Measurements from ENCODE around the gene ZFP1. TPM values are rescaled to one million over a fixed set of nuclear protein-coding genes. Genes with fewer than 3 reads are reported as not detected.

The ZFP1 gene
- total and polyA plus RNA-seq, 3 donors from 2014 or later, result 12.3 to 14.6 (median 14.0) TPM

DNA sequence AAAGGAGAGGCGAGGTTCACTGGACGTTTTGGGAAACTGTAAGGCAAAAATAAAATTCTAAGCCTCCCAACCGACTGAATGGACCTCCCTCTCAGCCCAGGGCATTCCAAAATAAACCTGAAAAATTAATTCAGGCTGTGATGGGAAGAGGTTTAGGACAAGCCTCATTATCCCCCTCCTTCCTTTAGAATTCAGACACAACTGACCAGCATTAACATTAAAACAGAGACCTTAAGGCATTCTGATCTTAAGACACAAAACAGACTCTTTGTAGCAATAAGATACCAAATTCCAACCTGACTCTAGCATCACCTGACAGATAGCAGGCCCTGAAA, 31.4 kb upstream of the ZFP1 start:
- no peak overlapping the region for H3K4me3 ChIP-seq
- H3K9me3 ChIP-seq, result no peaks in the 10 kb centered on the region
- WGBS, 2 donors, result 26 to 48% methylated on average over 3 of the region's 3 CpGs
- no peaks in the 10 kb centered on the region for H3K36me3 ChIP-seq (ENCODE audit: low read depth, missing control alignments)
- H3K27me3 ChIP-seq, result no peaks in the 10 kb centered on the region
- H3K4me1 ChIP-seq, result peaks cover 10% of the 10 kb centered on the region
- no peak for DNase-seq
- TF ChIP-seq, protein P1, sequence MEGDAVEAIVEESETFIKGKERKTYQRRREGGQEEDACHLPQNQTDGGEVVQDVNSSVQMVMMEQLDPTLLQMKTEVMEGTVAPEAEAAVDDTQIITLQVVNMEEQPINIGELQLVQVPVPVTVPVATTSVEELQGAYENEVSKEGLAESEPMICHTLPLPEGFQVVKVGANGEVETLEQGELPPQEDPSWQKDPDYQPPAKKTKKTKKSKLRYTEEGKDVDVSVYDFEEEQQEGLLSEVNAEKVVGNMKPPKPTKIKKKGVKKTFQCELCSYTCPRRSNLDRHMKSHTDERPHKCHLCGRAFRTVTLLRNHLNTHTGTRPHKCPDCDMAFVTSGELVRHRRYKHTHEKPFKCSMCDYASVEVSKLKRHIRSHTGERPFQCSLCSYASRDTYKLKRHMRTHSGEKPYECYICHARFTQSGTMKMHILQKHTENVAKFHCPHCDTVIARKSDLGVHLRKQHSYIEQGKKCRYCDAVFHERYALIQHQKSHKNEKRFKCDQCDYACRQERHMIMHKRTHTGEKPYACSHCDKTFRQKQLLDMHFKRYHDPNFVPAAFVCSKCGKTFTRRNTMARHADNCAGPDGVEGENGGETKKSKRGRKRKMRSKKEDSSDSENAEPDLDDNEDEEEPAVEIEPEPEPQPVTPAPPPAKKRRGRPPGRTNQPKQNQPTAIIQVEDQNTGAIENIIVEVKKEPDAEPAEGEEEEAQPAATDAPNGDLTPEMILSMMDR (IDR thresholded peaks at IDR 0.05), result no peak
- no peak for TF ChIP-seq POLR2A (IDR thresholded peaks at IDR 0.05)
- no peak overlapping the region for H3K27ac ChIP-seq
- intact Hi-C loops (cut with DNase I; ENCODE audit: low total_unique reads), result no loop called here

DNA sequence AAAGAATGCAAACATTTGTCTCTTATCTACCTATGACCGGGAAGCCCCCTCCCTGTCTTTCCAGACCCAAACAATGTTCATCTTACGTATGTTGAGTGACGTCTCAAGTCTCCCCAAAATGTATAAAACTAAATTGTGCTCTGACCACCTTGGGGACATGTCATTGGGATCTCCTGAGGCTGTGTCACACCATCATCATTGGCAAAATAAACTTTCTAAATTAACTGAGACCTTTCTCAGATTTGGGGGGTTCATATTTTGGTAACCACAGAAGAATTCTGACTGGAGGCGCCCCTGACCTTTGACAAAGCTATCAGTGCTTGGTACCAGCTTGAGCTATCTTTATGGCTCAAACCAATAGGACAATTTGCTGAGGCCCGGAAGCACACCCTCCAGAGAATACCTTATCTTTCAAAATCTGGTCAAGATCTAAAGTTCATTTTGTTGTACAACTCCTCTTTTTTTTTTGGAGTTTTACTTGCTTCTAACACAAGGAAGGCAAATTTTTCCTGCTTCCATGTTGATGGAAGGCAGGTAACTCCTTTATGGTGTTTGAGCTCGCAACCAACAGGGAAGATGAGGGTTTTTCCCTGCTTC, 29.3 kb upstream of the ZFP1 start:
- Histone ChIP-seq H3K27ac (no peak overlapping the region), H3K36me3 (ENCODE audit: low read depth, missing control alignments) (no peaks in the 10 kb centered on the region), H3K4me3 (no peak overlapping the region), H3K4me1 (peaks cover 3% of the 10 kb centered on the region), H3K9me3 (no peaks in the 10 kb centered on the region), H3K27me3 (no peaks in the 10 kb centered on the region)
- TF ChIP-seq, protein P1 (IDR thresholded peaks at IDR 0.05), result no peak
- TF ChIP-seq POLR2A (IDR thresholded peaks at IDR 0.05), result no peak
- DNase-seq, result no peak
- intact Hi-C loops (cut with DNase I; ENCODE audit: low total_unique reads), result no loop called here
- WGBS, 2 donors, result 80 to 81% methylated on average over 6 of the region's 6 CpGs

DNA sequence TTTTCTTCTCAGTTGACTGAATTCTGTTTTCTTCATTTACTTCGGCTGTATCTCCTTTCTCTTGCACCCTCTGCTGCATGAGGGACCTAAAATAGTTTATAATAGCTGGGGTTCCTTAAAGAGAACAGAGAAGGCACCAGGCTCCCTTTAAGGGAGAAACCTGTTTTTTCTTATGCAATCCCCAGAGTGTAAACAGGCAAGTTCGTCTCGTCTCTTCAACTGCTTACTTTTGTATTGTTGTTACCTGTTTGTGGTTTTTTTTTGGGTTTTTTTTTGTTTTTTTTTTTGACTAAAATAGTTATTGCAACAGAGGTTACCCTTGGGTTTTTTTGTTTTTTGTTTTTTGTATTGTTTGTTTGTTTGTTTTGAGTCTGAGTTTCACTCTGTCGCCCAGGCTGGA, 28.1 kb upstream of the ZFP1 start:
- H3K36me3 ChIP-seq (ENCODE audit: low read depth, missing control alignments), result no peaks in the 10 kb centered on the region
- H3K27me3 ChIP-seq, result no peaks in the 10 kb centered on the region
- H3K4me3 ChIP-seq, result no peak overlapping the region
- peaks cover 3% of the 10 kb centered on the region for H3K4me1 ChIP-seq
- intact Hi-C loops (cut with DNase I; ENCODE audit: low total_unique reads), result no loop called here
- DNase-seq, result no peak
- no peaks in the 10 kb centered on the region for H3K9me3 ChIP-seq
- TF ChIP-seq, protein P1 (IDR thresholded peaks at IDR 0.05), result no peak
- no peak for TF ChIP-seq POLR2A (IDR thresholded peaks at IDR 0.05)
- 74 to 80% methylated on average over 4 of the region's 4 CpGs for WGBS, 2 donors
- no peak overlapping the region for H3K27ac ChIP-seq

DNA sequence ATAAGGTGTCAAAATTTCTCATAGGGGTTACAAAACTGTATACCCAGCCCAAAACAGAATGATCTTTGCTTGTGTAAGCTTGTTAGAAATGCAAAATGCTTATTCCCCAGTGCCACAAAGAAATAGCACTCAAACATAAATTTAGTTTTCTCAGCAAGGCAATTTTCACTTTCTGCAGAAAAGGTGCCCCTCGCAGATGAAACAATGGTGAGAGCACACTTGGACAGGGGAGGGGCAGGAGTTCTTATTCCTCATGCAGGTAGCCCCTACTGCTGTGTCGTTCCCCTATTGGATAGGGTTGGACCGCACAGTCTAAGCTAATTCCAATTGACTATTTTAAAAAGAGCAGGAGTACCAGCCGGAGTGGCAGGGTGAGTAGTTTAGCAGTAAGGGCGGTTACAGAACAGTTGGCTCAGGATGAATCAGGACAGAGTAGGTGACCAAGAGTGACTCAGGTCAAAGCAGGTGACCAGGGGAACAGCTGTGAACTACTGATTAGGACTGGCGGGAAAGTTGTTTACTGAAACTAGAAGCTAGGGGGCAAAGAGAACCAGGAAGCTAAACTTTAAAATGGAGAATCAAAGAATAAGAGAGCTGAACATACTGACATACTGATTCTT, 26.3 kb upstream of the ZFP1 start:
- intact Hi-C loops (cut with DNase I; ENCODE audit: low total_unique reads), result no loop called here
- Histone ChIP-seq H3K27ac (no peak overlapping the region), H3K36me3 (ENCODE audit: low read depth, missing control alignments) (no peaks in the 10 kb centered on the region), H3K9me3 (no peaks in the 10 kb centered on the region), H3K4me1 (no peaks in the 10 kb centered on the region), H3K27me3 (no peaks in the 10 kb centered on the region), H3K4me3 (no peak overlapping the region)
- no peak for DNase-seq
- WGBS, 2 donors, result 95 to 97% methylated on average over 6 of the region's 6 CpGs
- no peak for TF ChIP-seq POLR2A (IDR thresholded peaks at IDR 0.05)
- TF ChIP-seq, protein P1 (IDR thresholded peaks at IDR 0.05), result no peak

DNA sequence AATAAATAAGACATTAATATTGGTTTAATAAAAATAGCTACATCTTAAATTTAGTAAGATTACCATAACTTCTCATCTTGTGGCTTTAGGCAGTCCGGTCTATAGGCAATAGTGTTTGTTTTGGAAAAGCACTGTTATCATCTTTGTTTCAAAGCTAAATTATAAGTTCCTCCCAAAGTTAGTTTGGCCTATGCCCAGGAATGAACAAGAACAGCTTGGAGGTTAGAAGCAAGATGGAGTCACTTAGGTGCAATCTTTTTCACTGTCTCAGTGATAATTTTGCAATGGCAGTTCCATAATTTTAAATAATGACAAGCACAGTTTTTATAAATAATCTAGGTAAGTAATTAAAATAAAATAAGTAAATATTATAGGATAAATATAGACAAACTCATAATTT, 25.7 kb upstream of the ZFP1 start:
- Histone ChIP-seq H3K4me1 (no peaks in the 10 kb centered on the region), H3K4me3 (no peak overlapping the region), H3K9me3 (no peaks in the 10 kb centered on the region), H3K27me3 (no peaks in the 10 kb centered on the region), H3K36me3 (ENCODE audit: low read depth, missing control alignments) (no peaks in the 10 kb centered on the region), H3K27ac (no peak overlapping the region)
- intact Hi-C loops (cut with DNase I; ENCODE audit: low total_unique reads), result no loop called here
- DNase-seq, result no peak
- 89 to 92% methylated on average over 1 of the region's 1 CpG for WGBS, 2 donors
- no peak for TF ChIP-seq POLR2A (IDR thresholded peaks at IDR 0.05)
- TF ChIP-seq, protein P1 (IDR thresholded peaks at IDR 0.05), result no peak
